GM12864 (cell line): ENCODE data around the gene PNLIPRP2.

ENCODE experiments used
- DNase-seq: peaks from one replicate; pipeline ENCODE4 v3.0.0-alpha.2; 2011; ENCODE audit warnings: low read depth
- H3K4me3 ChIP-seq: 2 replicates; pipeline ENCODE4 v1.5.1; 2011; ENCODE audit warnings: mild to moderate bottlenecking, low read depth, low read length, control low read depth
- CTCF ChIP-seq: IDR thresholded peaks from 2 replicates; pipeline ENCODE4 v1.5.1; 2011; ENCODE audit warnings: low read depth, mild to moderate bottlenecking, moderate library complexity, low read length, control low read depth, inconsistent platforms; ENCODE audit errors: missing control alignments

The PNLIPRP2 gene

DNA sequence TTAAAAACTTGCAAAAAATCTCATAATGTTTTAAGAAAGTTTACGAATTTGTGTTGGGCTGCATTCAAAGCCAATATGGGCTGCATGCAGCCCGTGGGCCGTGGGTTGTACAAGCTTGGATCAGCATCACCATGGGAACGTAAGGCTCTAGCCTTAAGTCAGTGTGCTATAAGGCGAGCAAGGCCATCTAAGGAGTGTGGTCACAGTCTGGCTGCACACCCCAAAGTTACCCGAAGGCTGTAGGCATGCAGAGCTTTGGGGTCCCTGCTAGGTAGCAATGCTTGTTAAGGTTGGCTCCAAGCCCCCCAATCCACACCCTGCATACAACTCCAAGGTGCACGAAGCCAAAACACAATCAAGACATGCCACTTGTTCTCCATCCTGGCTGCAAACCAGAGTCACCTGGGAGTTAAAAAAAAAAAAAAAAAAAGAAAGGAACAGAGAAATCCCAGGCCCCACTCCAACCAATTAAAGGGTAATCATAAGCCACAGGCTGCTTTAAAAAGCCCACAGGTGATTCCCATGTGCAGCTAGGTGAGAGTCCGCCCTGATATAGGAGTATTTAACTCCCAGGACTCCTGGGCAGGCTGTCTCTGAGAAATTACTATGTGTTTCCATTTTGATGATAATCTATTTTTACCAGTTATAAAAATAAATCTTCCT is 8.5 kb upstream of the PNLIPRP2 start:
- no peak for TF ChIP-seq CTCF
- DNase-seq: no peak

DNA sequence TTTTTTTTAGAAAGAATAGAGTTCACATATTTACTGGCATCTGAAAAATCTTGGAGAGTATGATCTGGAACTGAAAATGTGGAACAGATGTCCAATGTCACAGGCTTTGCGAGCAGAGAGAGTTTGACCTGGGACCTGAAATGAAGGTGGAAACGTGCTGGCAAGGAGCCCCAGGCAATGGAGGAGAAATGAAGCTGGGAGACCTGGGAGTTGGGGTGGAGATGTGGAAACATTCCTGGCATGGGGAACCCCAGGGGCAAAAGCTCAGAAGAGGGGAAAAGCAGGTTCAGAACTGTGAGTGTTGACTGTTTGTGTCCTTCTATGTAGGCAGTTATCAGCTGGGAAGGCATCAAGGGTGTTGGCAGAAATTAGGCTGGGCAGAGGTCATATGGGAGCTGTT is 7.3 kb upstream of the PNLIPRP2 start:
- H3K4me3 ChIP-seq: no peak overlapping the region
- DNase-seq: no peak
- TF ChIP-seq CTCF: no peak

More for the DNA sequence above, 8.5 kb upstream of the PNLIPRP2 start:
- H3K4me3 ChIP-seq: no peak overlapping the region

GRCh38 chr10:116614796-116615195 is 6.0 kb upstream of the PNLIPRP2 start:
- no peak for TF ChIP-seq CTCF
- no peak overlapping the region for H3K4me3 ChIP-seq
- no peak for DNase-seq

DNA sequence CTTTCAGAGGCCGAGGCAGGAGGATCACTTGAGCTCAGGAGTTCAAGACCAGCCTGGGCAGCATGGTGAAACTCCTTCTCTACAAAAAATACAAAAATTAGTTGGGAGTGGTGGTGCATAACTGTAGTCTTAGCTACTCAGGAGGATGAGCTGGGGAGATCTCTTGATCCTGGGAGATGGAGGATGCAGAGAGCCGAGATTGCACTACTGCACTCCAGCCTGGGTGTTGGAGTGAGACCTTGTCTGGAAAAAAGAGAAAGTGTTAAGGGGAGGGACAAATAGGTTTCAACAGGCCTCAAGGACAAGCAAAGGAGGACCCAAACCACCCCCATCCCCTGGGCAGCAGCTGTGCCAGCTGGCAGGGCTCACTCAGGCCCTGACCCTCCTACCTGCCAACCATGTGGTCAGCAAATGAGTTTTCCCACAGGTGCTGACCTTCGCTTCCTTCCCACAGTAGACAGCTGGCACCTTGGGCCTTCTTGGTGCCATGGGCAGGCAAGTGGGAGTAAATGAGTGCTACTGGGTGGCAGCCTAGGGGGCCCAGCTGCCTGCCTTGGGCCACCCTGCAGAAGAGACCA is 5.5 kb upstream of the PNLIPRP2 start:
- no peak overlapping the region for H3K4me3 ChIP-seq
- DNase-seq: no peak
- TF ChIP-seq CTCF: no peak

- TF ChIP-seq CTCF: no peak
- no peak for DNase-seq
- no peak overlapping the region for H3K4me3 ChIP-seq
Measured at GRCh38 chr10:116621476-116621875, 723 bp downstream of the PNLIPRP2 start.

DNA sequence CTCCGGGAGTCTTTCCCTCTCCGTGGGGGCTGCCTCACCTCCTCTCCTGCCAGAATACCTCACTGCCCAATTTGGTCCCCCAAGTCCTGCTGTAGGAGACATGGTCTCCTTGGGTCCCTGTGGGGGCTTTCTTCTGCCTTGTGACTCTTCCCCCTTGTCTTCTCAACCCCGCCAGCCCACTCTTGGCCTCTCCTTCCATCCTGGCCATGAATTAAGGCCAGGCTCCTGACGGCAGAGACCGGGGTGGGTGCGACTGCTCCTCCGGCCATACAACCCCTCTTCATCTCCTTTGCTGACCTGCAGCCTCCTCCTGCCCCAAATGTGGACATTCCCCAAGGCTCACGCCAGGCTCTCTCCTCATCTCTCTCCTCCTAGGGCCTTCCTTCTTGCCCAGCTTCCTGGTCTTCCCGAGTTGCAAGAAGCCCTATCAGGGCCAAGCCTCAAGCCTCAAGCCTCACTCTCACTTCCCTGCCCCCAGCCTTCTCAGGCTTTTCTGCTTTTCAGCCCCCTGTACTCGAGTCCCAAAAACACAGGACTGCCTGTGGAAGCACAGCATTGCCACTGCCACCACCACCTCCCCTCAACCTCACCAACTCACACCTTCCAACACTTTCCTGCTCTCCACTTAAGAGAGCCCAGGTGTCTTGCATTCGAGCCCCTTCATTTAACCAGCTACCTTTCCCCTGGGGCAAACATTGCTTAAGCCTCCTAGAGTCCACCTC is 1.3 kb downstream of the PNLIPRP2 start:
- TF ChIP-seq CTCF: no peak
- H3K4me3 ChIP-seq: no peak overlapping the region
- DNase-seq: no peak

DNA sequence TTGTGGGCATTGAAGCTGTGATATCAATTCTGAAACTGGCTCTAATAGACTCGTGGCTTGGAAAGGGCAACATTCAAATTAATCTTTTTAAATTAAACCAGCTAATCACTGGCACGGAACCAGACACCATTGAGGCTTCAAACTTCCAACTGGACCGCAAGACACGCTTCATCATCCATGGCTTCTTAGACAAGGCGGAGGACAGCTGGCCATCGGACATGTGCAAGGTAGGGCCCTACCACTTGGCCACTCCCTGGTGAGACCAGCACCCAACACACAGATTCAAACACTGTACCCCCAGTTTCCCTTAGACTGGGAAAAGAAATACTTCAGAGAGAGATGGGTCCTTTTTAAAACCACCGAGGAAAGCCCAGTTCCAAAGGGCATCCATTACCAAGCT is 5.1 kb downstream of the PNLIPRP2 start:
- H3K4me3 ChIP-seq: no peak overlapping the region
- DNase-seq: no peak
- no peak for TF ChIP-seq CTCF
